Measurements from ENCODE around the gene SGPP1. TPM values are rescaled to one million over a fixed set of nuclear protein-coding genes. Genes with fewer than 3 reads are reported as not detected.
A peak's percentile ranks its signal among the peaks of the same experiment; 100 is the strongest.
"Not testable (repeated sequence)": the region's sequence is repeated elsewhere in the genome, so short reads cannot be mapped to it uniquely, and the experiment has no call there.

SGPP1 gene
- total and polyA plus RNA-seq, 10 of the 15 experiments (the other 5 are each of a cell fraction or from before 2014, with no cell fraction given): 3.5 to 37.7 (median 25.5) TPM

GRCh38 chr14:63638493-63638892, 89.4 kb downstream of the SGPP1 start:
- SMC1A ChIA-PET (ENCODE audit: uncharacterized antibody, unreplicated experiment): interaction anchor here (1.1 to 10.1 kb wide), 4 partner anchors 11 to 132 kb away, joined by 3 to 99 read pairs (median 6); partner anchors contain the start of gene SGPP1
- POLR2A ChIA-PET: interaction anchor here (0.6 to 1.5 kb wide), 5 partner anchors 21 to 136 kb away, joined by 3 to 11 read pairs (median 3); no protein-coding TSS in a partner anchor
- Histone ChIP-seq H3K4me1 (ENCODE audit: control insufficient read depth, insufficient read depth, low read length) (peaks cover 17% of the 10 kb centered on the region), H3K27ac (ENCODE audit: control insufficient read depth, insufficient read depth) (no peak overlapping the region; the same call in 1 of the 2 replicates), H3K27me3 (replicated peaks in 1 of 2; ENCODE audit: control insufficient read depth in 2 of 2, insufficient read depth in 2 of 2, low read length in 1 of 2) (no peaks in the 10 kb centered on the region), H3K9ac (ENCODE audit: control insufficient read depth, insufficient read depth, low read length) (no peak overlapping the region), H4K20me1 (ENCODE audit: control insufficient read depth, insufficient read depth) (no peaks in the 10 kb centered on the region), H3K36me3 (ENCODE audit: control insufficient read depth in 2 of 2, insufficient read depth in 2 of 2, low read length in 1 of 2) (no peaks in the 10 kb centered on the region; a peak in 1 of 4 replicates), H3K79me2 (ENCODE audit: control insufficient read depth, insufficient read depth, low read length) (peaks cover 69% of the 10 kb centered on the region), H3K4me3 (peak overlapping the region; percentile 33; the same call in 1 of the 2 replicates), H3K4me2 (ENCODE audit: control insufficient read depth, insufficient read depth) (peak overlapping the region; percentile 50), H3K9me3 (replicated peaks; ENCODE audit: control insufficient read depth, insufficient read depth, low read length) (peaks cover 2% of the 10 kb centered on the region; the same call in 2 of the 3 replicates), H2AFZ (ENCODE audit: control insufficient read depth, low read depth, low read length) (no peak overlapping the region)
- FAIRE-seq (no peak), DNase-seq (ENCODE audit: low read depth, low spot score) (no peak), ATAC-seq (no peak)
- TF ChIP-seq EED (IDR thresholded peaks at IDR 0.05; ENCODE audit: low read depth) (no peak), SPI1 (IDR thresholded peaks at IDR 0.05; ENCODE audit: borderline replicate concordance, insufficient read depth, low read depth, low read length) (no peak), CBFB (IDR thresholded peaks at IDR 0.05; ENCODE audit: low read depth) (no peak), ZBED1 (IDR thresholded peaks at IDR 0.05; ENCODE audit: borderline replicate concordance) (no peak), CEBPB (IDR thresholded peaks at IDR 0.05; ENCODE audit: borderline replicate concordance in 1 of 2, low read depth in 2 of 2, low read length in 2 of 2) (no peak), JUNB (IDR thresholded peaks at IDR 0.05) (no peak)
- WGBS (ENCODE audit: insufficient coverage, insufficient replicate concordance, low lambda C conversion rate, missing lambda C conversion rate): 100% methylated on average over 1 of the region's 1 CpG
- intact Hi-C loops (cut with micrococcal nuclease; ENCODE audit: unreplicated experiment): no loop called here
- BruUV-seq (replicated peaks): no TSS peak
- in situ Hi-C loops (cut with MboI): no loop called here
- CTCF ChIA-PET: interaction anchor here (7.9 kb wide), 1 partner anchor 131 kb away, joined by 60 read pairs; no protein-coding TSS in a partner anchor
- RAD21 ChIA-PET (ENCODE audit: unreplicated experiment): interaction anchor here (0.7 to 2.7 kb wide), 4 partner anchors 12 to 256 kb away, joined by 3 to 13 read pairs (median 4); no protein-coding TSS in a partner anchor

GRCh38 chr14:63636094-63636635, 91.7 kb downstream of the SGPP1 start:
- H3K36me3 ChIP-seq (ENCODE audit: control insufficient read depth in 2 of 2, insufficient read depth in 2 of 2, low read length in 1 of 2); POLR2A ChIA-PET; H4K20me1 ChIP-seq (ENCODE audit: control insufficient read depth, insufficient read depth); H3K4me3 ChIP-seq; BruUV-seq (replicated peaks); DNase-seq (ENCODE audit: low read depth, low spot score); H3K9ac ChIP-seq (ENCODE audit: control insufficient read depth, insufficient read depth, low read length); H2AFZ ChIP-seq (ENCODE audit: control insufficient read depth, low read depth, low read length); H3K9me3 ChIP-seq (replicated peaks; ENCODE audit: control insufficient read depth, insufficient read depth, low read length); intact Hi-C loops (cut with micrococcal nuclease; ENCODE audit: unreplicated experiment); FAIRE-seq; H3K4me2 ChIP-seq (ENCODE audit: control insufficient read depth, insufficient read depth); H3K27me3 ChIP-seq (replicated peaks in 1 of 2; ENCODE audit: control insufficient read depth in 2 of 2, insufficient read depth in 2 of 2, low read length in 1 of 2); in situ Hi-C loops (cut with MboI); H3K27ac ChIP-seq (ENCODE audit: control insufficient read depth, insufficient read depth); ATAC-seq: not testable (repeated sequence)
- CTCF ChIA-PET: interaction anchor here (1.7 to 5.2 kb wide), 3 partner anchors 87 to 248 kb away, joined by 4 to 68 read pairs (median 31); no protein-coding TSS in a partner anchor
- 97% methylated on average over 4 of the region's 4 CpGs for WGBS (ENCODE audit: insufficient coverage, insufficient replicate concordance, low lambda C conversion rate, missing lambda C conversion rate)
- Histone ChIP-seq H3K4me1 (ENCODE audit: control insufficient read depth, insufficient read depth, low read length) (peaks cover 14% of the 10 kb centered on the region), H3K79me2 (ENCODE audit: control insufficient read depth, insufficient read depth, low read length) (peaks cover 71% of the 10 kb centered on the region)
- SMC1A ChIA-PET (ENCODE audit: uncharacterized antibody, unreplicated experiment): interaction anchor here (0.7 to 5.9 kb wide), 2 partner anchors 133 to 1756 kb away, joined by 3 to 53 read pairs; no protein-coding TSS in a partner anchor
- RAD21 ChIA-PET (ENCODE audit: unreplicated experiment): interaction anchor here (5.3 kb wide), 1 partner anchor 133 kb away, joined by 31 read pairs; no protein-coding TSS in a partner anchor

Small RNA genes within 50 kb of the gene (small RNA-seq; reads per million reads assigned to genes)
- gene AL161670.1 (not detected), gene RF00012 (not detected), gene RNU7-116P (not detected)

Other genes with a start within 250 kb of the SGPP1 start
- 11.4 and 13.4 TPM in 2 replicates for gene PPP2R5E, start 184.7 kb downstream of the SGPP1 start, total RNA-seq (2014; rRNA removed)
- 25.5 and 26.4 TPM in 2 replicates for gene PPP2R5E, start 184.7 kb downstream of the SGPP1 start, total RNA-seq (2014; rRNA removed; fragmentation: Illumina TruSeq; extraction: Trizol)
- 51.3 and 56.2 TPM in 2 replicates for gene PPP2R5E, start 184.7 kb downstream of the SGPP1 start, total RNA-seq (2021)
- 19.0 and 32.9 TPM in 2 replicates for gene PPP2R5E, start 184.7 kb downstream of the SGPP1 start, polyA plus RNA-seq (2011; rRNA removed)
- 29.4 and 39.7 TPM in 2 replicates for gene PPP2R5E, start 184.7 kb downstream of the SGPP1 start, polyA plus RNA-seq (2014; fragmentation: Illumina TruSeq; extraction: Trizol)
- gene PPP2R5E, start 184.7 kb downstream of the SGPP1 start, polyA plus RNA-seq (2014; fragmentation: Nextera tagmentation; extraction: Ambion mirVana): 10 to 100 TPM; 13.1 to 13.3 TPM
- gene PPP2R5E, start 184.7 kb downstream of the SGPP1 start, polyA plus RNA-seq (2014; rRNA removed): 11.7 and 12.7 TPM in 2 replicates
- 10 to 100 TPM; 43.3 TPM for gene PPP2R5E, start 184.7 kb downstream of the SGPP1 start, polyA plus RNA-seq (2016; fragmentation: Nextera tagmentation; extraction: Ambion mirVana)
- gene WDR89, start 86.2 kb downstream of the SGPP1 start, total RNA-seq (2014; rRNA removed): 12.5 and 17.5 TPM in 2 replicates
- gene WDR89, start 86.2 kb downstream of the SGPP1 start, total RNA-seq (2014; rRNA removed; fragmentation: Illumina TruSeq; extraction: Trizol): 20.5 and 21.7 TPM in 2 replicates
- 17.0 and 17.4 TPM in 2 replicates for gene WDR89, start 86.2 kb downstream of the SGPP1 start, total RNA-seq (2021)
- gene WDR89, start 86.2 kb downstream of the SGPP1 start, polyA plus RNA-seq (2011; rRNA removed): 25.5 and 44.6 TPM in 2 replicates
- 16.0 and 20.8 TPM in 2 replicates for gene WDR89, start 86.2 kb downstream of the SGPP1 start, polyA plus RNA-seq (2014; fragmentation: Illumina TruSeq; extraction: Trizol)
- gene WDR89, start 86.2 kb downstream of the SGPP1 start, polyA plus RNA-seq (2014; fragmentation: Nextera tagmentation; extraction: Ambion mirVana): 10 to 100 TPM; 17.3 to 17.6 TPM
- 10.8 and 11.8 TPM in 2 replicates for gene WDR89, start 86.2 kb downstream of the SGPP1 start, polyA plus RNA-seq (2014; rRNA removed)
- gene WDR89, start 86.2 kb downstream of the SGPP1 start, polyA plus RNA-seq (2016; fragmentation: Nextera tagmentation; extraction: Ambion mirVana): 10 to 100 TPM; 20.7 to 25.7 TPM
- gene SYNE2, start 124.9 kb upstream of the SGPP1 start, total RNA-seq (2014; rRNA removed): 45.6 and 45.7 TPM in 2 replicates
- 49.9 and 55.3 TPM in 2 replicates for gene SYNE2, start 124.9 kb upstream of the SGPP1 start, total RNA-seq (2014; rRNA removed; fragmentation: Illumina TruSeq; extraction: Trizol)
- 47.8 and 52.7 TPM in 2 replicates for gene SYNE2, start 124.9 kb upstream of the SGPP1 start, total RNA-seq (2021)
- gene SYNE2, start 124.9 kb upstream of the SGPP1 start, polyA plus RNA-seq (2011; rRNA removed): 10.8 and 12.7 TPM in 2 replicates
- gene SYNE2, start 124.9 kb upstream of the SGPP1 start, polyA plus RNA-seq (2014; fragmentation: Illumina TruSeq; extraction: Trizol): 35.3 and 37.0 TPM in 2 replicates
- gene SYNE2, start 124.9 kb upstream of the SGPP1 start, polyA plus RNA-seq (2014; fragmentation: Nextera tagmentation; extraction: Ambion mirVana): 1 to 10 TPM; 2.1 to 4.6 TPM
- gene SYNE2, start 124.9 kb upstream of the SGPP1 start, polyA plus RNA-seq (2014; rRNA removed): 29.0 and 35.1 TPM in 2 replicates
- gene SYNE2, start 124.9 kb upstream of the SGPP1 start, polyA plus RNA-seq (2016; fragmentation: Nextera tagmentation; extraction: Ambion mirVana): 10 to 100 TPM; 39.2 to 40.3 TPM